ENCODE measurements around the gene MOK.

GRCh38 chr14:102255401-102256190 is 49.4 kb downstream of the MOK start:
- TF ChIP-seq CTCF (IDR thresholded peaks at IDR 0.05) (no peak), POLR2A (IDR thresholded peaks at IDR 0.05) (no peak)
